K562 treated with DMSO at 1 percent for 24 hours (cell line): ENCODE data around the gene EHD4. TPM values are rescaled to one million over a fixed set of nuclear protein-coding genes. Genes with fewer than 3 reads are reported as not detected.

Experiments used
- total RNA-seq: library from RNA; unstranded; fragments of 300-600 nt; gene quantifications from 2 replicates; pipeline ENCODE4 v1.2.3, GENCODE V29; 2022; ENCODE audit warnings: low read depth; ENCODE audit not compliant: insufficient read depth

The EHD4 gene
- 8.1 and 10.4 TPM in 2 replicates for total RNA-seq

DNA sequence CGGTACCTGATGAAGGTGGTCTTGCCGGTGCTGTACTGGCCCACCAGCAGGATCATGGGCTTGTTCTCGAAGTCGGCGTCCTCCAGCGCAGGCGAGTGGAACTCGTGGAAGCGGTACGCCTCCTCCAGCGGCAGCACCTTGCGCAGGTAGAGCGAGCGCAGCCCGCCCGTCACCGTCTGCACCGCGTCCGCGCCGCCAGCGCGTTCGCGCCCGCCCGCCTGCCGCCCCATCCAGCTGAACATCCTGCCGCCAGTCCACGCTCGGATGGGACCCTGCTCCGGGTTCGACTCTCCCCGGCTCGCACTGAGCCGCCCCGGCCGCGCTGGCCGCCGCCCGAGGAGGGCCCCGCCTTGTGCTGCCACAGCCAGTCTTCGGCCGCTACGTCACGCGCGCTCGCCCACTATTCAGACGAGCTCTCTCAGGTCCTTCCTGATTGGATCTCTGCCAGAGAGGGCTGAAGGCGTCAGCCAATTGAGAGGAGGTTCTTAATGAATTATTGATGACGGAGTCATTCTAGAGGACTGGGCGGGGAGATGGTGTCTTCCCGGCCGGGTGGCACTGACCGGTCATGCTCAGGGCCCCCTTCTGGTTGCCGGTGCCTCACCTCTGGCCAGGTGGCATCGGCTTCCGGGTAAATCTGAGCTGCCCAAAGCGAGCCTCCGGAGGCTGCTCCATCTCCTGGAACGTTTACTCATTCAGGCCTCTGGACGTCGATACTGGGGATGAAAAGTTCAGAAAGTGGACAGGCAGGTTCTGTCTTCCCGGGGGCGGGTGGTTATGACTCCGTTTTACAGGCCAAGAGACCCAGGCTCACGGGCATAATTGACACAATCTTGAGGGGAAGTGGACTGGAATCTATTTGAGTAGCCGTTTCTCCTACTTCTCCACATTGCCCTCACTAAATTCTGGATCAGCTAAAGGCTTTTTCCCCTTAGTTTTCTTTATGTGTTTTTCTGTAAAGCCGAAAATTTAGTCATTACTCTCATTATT, at the start of gene EHD4:
EHD4 (minus strand) TSS at position 305 of the 990 bp plus-strand sequence; CDS start at position 242, 63 bp downstream.

GRCh38 chr15:42020713-42021273, 48.4 kb upstream of the EHD4 start, which contains the start of gene PLA2G4E:
Gene PLA2G4E (minus strand): TSS chr15:42021042. CDS start chr15:42021030, 12 bp downstream.

GRCh38 chr15:41893422-41894250, 78.7 kb downstream of the EHD4 start, which contains the start of gene SPTBN5:
Gene SPTBN5 (minus strand): TSS chr15:41894053. CDS start chr15:41893497, 556 bp downstream.

Other genes with a start within 250 kb of the EHD4 start
- 10.7 and 11.1 TPM in 2 replicates for gene MAPKBP1, start 198.1 kb downstream of the EHD4 start, total RNA-seq
- gene JMJD7, start 144.5 kb downstream of the EHD4 start, total RNA-seq: 14.4 and 14.5 TPM in 2 replicates
- gene PLA2G4B, start 133.7 kb downstream of the EHD4 start, total RNA-seq: 4.6 and 8.3 TPM in 2 replicates
- gene SPTBN5, start 78.5 kb downstream of the EHD4 start, total RNA-seq: 0.02 TPM in 1 of 2 replicates, not detected in the other
- gene PLA2G4E, start 48.5 kb upstream of the EHD4 start, total RNA-seq: not detected in 2 replicates
- gene PLA2G4D, start 122.0 kb upstream of the EHD4 start, total RNA-seq: not detected in 2 replicates
- not detected in 2 replicates for gene PLA2G4F, start 184.1 kb upstream of the EHD4 start, total RNA-seq
- 38.7 and 41.8 TPM in 2 replicates for gene VPS39, start 235.7 kb upstream of the EHD4 start, total RNA-seq